Limb (tissue), 2 donors: ENCODE data around the gene ESM1.
A peak's percentile ranks its signal among the peaks of the same experiment; 100 is the strongest.

Experiments used
- DNase-seq, 2 donors: peaks; one replicate each; pipeline ENCODE4 v3.0.0-alpha.2; 2016; ENCODE audit errors: extremely low spot score in 2 of 2

Gene ESM1

GRCh38 chr5:54986269-54986654, 869 bp upstream of the ESM1 start:
- DNase-seq: no peak

GRCh38 chr5:54981928-54982327, 3.5 kb downstream of the ESM1 start:
- no peak for DNase-seq

GRCh38 chr5:54975701-54976100, 9.7 kb downstream of the ESM1 start:
- DNase-seq: no peak

GRCh38 chr5:54969856-54970828, 15.3 kb downstream of the ESM1 start:
- no peak for DNase-seq

DNA sequence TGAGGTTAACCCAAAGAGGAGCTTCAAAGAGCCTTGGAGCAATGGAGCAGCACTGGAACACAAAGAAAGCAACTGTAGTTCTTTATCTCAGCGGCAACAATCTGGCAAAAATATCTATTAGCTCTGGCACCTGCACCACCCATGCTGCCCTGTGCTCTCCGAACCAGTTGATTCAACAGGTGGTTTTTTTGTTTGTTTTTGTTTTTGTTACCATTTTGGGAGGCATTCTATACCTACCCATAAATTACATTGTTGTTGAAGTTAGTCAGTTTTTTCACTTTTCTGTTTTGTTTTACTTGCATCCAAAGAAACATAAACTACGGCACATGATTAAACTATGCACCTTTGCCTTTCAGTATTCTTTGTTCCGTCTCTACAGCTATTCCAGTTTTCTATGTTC, 16.2 kb downstream of the ESM1 start:
- DNase-seq: no peak

DNA sequence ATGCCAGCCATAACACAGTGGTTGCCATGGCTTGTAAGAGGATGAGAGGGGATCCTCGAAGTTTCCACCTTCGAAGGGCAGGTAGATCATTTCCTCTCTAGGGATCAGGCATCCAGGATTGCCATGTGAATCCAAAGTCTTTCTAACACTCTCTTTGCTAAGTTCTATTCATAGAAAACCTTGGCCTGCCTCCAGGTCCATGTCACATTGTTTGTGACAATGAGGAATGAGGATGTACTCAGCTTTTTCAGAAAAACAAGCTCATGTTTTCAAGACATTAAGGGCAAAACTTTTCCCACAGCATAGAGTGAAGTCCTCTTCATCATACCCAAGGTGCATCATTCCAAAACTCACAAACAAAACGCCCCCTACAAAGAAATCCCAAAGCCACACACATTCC, 19.6 kb downstream of the ESM1 start:
- no peak for DNase-seq

GRCh38 chr5:54964405-54964804, 21.0 kb downstream of the ESM1 start:
- no peak for DNase-seq

DNA sequence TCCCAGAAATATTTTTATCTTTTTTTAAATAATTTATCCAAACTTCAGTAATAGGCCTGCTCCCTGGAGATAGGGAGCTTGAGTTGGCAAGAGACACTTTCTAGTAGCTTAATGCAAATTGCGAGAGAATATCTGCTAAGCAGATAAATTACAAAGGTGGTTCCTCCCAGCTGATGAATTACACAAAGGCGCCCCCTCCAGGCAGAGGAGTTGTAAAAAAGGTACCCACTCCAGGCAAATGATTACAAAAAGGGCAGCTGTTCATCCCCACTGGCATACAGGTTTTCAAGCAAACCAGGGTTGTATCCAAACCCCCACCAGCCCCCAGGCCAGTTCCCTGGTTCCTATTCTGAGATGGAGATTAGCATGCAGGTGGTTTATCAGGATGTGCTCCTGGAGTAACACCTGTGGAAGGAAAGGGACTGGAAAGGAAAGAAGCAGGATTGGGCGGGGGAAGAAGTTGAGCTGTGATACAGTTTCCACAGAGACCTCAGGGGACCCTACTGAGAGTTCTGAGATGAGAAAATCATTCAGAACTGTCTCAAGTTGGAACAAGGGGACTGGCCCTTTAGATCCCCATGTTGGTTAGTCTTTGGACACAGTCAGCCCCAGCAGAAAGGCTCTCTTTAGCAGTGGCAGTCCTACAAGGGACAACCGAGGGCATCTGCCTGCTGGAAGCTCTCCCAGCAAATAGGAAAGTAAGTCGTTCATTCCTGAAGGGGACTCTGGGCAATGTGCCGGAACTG, 25.5 kb downstream of the ESM1 start:
- DNase-seq: no peak

DNA sequence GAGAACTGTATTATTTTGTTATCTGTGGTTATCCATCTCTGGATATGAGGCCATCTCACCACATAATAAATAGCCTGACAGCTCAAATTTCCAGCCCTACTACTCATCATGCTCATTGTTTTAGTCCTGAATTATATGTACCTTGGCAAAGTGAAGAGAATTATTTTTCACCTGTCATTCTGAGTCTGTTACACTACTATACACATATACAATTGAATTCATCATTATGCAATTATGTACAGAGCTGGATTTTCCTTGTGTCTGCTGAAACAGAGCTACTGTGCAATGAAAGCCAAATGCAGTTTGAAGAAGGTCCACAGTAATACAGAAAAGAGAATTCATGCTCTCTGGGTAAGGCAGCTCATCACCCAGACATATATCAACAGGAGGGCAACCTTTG, 28.5 kb downstream of the ESM1 start:
- no peak for DNase-seq

DNA sequence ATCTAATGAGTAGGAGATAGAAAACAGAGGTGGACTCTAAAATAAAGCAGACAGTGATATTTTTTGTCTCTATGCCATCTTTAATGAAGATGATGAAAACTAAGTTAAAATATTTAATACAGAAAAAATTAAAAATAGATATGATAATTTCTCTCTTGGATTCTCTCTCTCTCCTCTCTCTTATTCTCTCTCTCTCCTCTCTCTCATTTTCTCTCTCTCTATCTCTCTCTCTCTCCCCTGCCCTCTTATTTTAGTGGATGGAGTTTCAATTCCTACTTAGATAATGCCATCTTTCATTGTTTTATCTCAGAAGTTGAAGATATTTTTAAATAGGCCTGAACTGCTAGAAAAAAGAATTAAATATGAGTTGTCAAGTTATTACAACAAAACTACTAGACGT, 38.2 kb downstream of the ESM1 start:
- no peak for DNase-seq

DNA sequence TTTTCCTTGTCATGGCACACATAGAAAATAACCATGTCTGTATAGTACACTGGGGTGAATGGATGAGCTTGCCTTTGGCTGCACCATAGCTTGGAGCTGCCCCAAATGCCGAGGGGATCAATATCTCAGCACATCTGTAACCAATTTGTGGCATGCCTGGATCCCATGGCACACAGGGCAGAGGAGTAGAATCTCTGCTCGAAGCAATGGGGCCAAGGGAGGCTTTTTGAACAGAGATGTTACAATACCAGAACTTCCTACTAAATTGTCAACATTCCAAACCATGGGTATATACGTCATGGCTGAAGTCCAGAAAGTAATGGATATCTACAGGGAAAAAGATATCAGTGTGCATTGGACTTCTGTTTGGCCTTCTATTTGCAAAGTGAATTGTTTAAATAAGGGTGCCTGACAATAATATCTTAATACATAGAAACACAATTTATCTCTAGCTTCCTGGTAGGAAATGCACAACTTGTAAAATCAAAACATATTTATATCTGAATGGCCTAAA, 39.0 kb downstream of the ESM1 start:
- DNase-seq: no peak

GRCh38 chr5:54944364-54944763, 41.0 kb downstream of the ESM1 start:
- DNase-seq: peak in 1 of 2 donors; percentile 20

- no peak for DNase-seq
These were observed 43.2 kb downstream of the ESM1 start for GRCh38 chr5:54942064-54942778.

- no peak for DNase-seq
These were observed 49.2 kb downstream of the ESM1 start for GRCh38 chr5:54936201-54936600.

DNA sequence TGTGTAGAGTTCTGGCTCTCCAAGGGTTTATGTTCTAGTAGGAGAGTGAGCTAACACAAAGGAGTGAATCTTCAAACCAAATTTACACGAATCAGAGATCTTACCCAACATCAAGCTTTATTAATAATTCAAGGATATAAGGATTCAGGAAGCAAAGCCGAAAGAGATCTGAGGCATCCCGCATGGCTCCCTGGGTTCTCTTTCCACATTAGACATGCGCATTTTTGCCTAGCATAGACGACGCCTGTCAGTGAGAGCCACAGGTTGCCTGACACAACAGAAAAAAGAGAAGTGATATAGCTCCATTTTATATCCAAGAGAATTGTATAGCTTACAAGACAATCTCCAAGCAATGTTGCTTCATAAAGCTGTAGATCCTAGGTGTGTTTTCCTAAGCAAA, 52.6 kb downstream of the ESM1 start:
- DNase-seq: no peak

DNA sequence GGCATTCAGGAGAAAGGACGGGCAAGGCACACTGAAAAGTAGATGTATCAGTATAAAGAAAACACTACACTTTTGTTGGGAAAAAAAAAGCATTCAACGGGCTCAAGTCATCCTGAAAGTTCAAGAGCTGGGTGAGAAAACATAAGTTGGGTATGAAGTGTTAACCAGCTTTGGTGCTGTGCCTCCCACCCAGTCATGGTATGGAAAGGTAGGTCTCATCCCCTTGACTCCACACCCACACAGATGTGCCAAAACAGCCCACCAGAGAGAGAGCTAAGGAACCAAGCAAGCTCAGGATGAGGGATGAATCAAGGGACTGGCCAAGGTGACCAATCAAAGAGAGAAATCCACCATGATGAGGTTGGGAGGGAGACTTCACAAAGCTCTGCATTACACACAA, 54.7 kb downstream of the ESM1 start:
- no peak for DNase-seq
